ENCODE measurements around the gene DAB2IP.
"Not testable (repeated sequence)": the region's sequence is repeated elsewhere in the genome, so short reads cannot be mapped to it uniquely, and the experiment has no call there.

DAB2IP gene

GRCh38 chr9:121741228-121741918 is 89.9 kb downstream of the DAB2IP start:
- TF ChIP-seq, protein P1, sequence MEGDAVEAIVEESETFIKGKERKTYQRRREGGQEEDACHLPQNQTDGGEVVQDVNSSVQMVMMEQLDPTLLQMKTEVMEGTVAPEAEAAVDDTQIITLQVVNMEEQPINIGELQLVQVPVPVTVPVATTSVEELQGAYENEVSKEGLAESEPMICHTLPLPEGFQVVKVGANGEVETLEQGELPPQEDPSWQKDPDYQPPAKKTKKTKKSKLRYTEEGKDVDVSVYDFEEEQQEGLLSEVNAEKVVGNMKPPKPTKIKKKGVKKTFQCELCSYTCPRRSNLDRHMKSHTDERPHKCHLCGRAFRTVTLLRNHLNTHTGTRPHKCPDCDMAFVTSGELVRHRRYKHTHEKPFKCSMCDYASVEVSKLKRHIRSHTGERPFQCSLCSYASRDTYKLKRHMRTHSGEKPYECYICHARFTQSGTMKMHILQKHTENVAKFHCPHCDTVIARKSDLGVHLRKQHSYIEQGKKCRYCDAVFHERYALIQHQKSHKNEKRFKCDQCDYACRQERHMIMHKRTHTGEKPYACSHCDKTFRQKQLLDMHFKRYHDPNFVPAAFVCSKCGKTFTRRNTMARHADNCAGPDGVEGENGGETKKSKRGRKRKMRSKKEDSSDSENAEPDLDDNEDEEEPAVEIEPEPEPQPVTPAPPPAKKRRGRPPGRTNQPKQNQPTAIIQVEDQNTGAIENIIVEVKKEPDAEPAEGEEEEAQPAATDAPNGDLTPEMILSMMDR (IDR thresholded peaks at IDR 0.05; ENCODE audit: low read depth, low read length) = no peak
- H3K4me3 ChIP-seq (ENCODE audit: low read depth, low read length) = no peak overlapping the region

GRCh38 chr9:121741919-121742283 is 90.5 kb downstream of the DAB2IP start:
- not testable (repeated sequence) for H3K4me3 ChIP-seq (ENCODE audit: low read depth, low read length)

- H3K4me3 ChIP-seq (ENCODE audit: low read depth, low read length) = no peak overlapping the region
These were observed 91.5 kb downstream of the DAB2IP start for GRCh38 chr9:121742923-121743322.

DNA sequence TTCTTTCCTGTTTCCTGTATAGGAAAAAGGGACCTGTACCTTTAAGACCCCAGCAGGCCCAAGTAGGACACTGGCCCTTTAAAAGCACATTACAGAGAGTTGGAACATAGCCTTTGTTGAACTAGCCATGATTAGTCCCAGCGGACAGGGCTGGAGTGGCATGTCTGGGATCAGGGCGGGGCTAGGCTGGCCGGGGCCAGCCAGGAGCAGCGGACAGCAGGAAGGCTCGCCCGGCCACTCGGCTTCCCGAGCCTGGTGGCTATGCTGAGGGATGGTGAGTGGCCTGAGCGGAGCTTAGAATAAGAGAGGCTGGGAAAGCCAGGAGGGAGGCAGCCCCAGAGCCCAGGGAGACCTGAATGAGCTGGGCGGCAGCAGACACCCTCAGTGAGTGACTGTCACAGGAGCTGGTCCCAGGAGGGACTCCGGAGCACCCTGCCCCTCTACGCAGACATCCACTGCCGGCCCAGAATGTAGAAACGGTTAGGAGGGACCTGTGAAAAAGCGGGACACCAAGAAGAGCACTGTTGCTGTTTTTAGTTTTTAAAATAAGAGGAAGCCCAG is 92.1 kb downstream of the DAB2IP start:
- TF ChIP-seq, protein P1 (IDR thresholded peaks at IDR 0.05; ENCODE audit: low read depth, low read length) = peak; percentile 18; the same call in 1 of the 2 replicates
- H3K4me3 ChIP-seq (ENCODE audit: low read depth, low read length) = peak overlapping the region; percentile 62

More at GRCh38 chr9:121742923-121743322, 91.5 kb downstream of the DAB2IP start:
- TF ChIP-seq, protein P1 (IDR thresholded peaks at IDR 0.05; ENCODE audit: low read depth, low read length) = no peak

GRCh38 chr9:121744002-121744686 is 92.7 kb downstream of the DAB2IP start:
- peak overlapping the region; percentile 62 for H3K4me3 ChIP-seq (ENCODE audit: low read depth, low read length)
- TF ChIP-seq, protein P1 (IDR thresholded peaks at IDR 0.05; ENCODE audit: low read depth, low read length) = 0 out of 2 replicates have a peak, but pooled peaks have one; percentile 23

DNA sequence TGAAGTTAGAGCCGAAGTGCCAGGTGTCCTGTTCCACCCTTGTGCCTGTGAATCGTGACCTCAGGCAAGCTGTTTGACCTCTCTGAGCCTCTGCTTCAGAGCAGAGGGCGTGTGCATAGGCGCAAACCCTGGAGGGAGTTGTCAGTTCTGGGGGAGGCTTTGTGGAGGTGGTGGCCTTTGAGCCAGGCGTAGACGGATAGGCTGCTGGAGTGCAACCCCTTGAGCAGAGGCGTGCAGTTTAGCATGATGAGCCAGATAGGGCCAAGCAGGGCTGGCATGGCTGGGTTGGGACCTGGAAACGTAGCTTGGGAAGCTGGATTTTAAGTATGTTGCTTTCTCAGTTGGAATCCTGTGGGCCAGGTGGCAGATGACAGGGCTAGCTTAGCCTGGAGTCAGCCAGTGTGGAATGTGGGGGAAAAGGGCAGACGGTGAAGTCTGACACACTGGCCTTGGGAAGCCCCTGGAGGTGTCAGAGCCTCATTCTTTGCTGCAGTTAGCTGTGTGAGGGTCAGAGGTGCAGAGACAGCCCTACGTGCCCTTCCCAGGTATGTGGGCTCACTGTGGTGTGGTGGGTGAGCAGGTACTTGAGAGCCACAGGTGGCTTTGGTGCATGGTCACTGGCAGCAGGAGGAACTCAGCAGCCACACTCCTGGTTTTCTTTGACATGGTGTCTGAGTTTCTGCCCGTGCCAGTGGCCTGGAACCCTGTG is 93.4 kb downstream of the DAB2IP start:
- peak overlapping the region; percentile 62 for H3K4me3 ChIP-seq (ENCODE audit: low read depth, low read length)
- TF ChIP-seq, protein P1 (IDR thresholded peaks at IDR 0.05; ENCODE audit: low read depth, low read length) = no peak

- TF ChIP-seq, protein P1 (IDR thresholded peaks at IDR 0.05; ENCODE audit: low read depth, low read length) = no peak
- H3K4me3 ChIP-seq (ENCODE audit: low read depth, low read length) = no peak overlapping the region
These were observed 93.9 kb downstream of the DAB2IP start for GRCh38 chr9:121745396-121745695.

Data from WI38 (cell line).